ENCODE data around the gene GBP2.

The GBP2 gene

DNA sequence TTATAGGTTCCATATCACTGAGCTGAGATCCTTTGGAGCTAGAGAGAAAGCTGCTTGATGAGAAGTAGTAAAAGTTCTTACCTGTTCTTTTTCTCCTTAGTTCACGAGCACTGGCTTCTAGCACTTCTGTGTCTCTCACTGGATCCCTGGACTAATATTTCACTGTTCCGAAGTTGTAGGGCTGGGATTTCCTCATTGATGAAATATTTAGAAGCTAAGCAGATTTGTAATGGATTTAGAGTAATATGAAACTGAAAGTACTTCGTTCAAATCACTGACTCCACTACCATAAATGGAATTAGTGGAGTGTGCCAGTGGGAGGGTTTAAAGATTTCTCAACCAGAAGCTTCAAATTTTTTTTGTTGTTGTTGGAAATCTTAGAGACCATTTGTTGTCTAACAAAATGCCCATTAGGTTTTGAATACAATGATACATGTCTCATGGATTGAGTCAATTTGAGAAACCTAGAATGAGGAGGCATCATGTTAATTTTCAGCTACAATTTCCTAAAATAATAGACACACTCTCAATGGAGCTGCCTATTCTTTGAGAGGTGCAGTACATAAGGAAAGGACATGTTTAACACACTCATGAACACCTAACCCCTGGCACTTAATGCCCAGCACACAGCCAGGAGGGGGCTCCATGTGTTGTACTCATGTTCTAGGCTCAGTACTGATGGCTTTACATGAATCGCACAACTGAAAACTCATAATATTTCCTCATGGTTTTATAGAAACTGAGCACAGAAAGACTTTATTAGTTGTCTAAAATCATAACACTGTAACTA is 60.6 kb downstream of the GBP2 start, which contains the start of gene GBP1:
Gene GBP1 (minus strand): TSS at position 130 of the 790 bp plus-strand sequence. CDS start 1,974 bp downstream, outside the sequence.
- DNase-seq (ENCODE audit: low spot score), result peak; percentile 14

- no peak for DNase-seq (ENCODE audit: low spot score)
These were observed 61.3 kb downstream of the GBP2 start for GRCh38 chr1:89064632-89065031.

GRCh38 chr1:89063094-89063493 is 62.8 kb downstream of the GBP2 start:
- DNase-seq (ENCODE audit: low spot score), result no peak

- DNase-seq (ENCODE audit: low spot score), result no peak
These were observed 65.8 kb downstream of the GBP2 start for GRCh38 chr1:89060091-89060490.
